Spleen (tissue), 7 donors: ENCODE data around the gene CFAP45.

Experiments used
- POLR2AphosphoS5 ChIP-seq, 3 donors: sonication (generic); formaldehyde crosslinking; IDR thresholded peaks; one replicate each; pipeline ENCODE4 v1.5.1; 2017; ENCODE audit warnings: antibody characterized with exemption in 3 of 3
- TF ChIP-seq, protein P1 (sequence below), 11 experiments: fragments of 200-600 bp in 7 of 11; fragments of 450-650 bp in 4 of 11; sonication (generic) in 4 of 11; IDR thresholded peaks in 8 of 11; conservative IDR thresholded peaks in 3 of 11; 1 replicate in 7 of 11; 2 replicates in 4 of 11; pipeline versions ENCODE4 v1.4.0 to v1.8.0; 2016 to 2021; ENCODE audit warnings: antibody characterized with exemption in 11 of 11, inconsistent platforms in 4 of 11, mild to moderate bottlenecking in 1 of 11
- donor health status: DM: no; HTN: no; CAD: no; lungs with moderate emphysema.
- donor health status: DM: no; HTN: no; CAD: no.
- donor health status: DM: no; HTN: no; CAD: no.

GRCh38 chr1:159879977-159880376 lies 20.0 kb downstream of the CFAP45 start:
- TF ChIP-seq POLR2AphosphoS5 (IDR thresholded peaks at IDR 0.05): no peak
- TF ChIP-seq, protein P1, sequence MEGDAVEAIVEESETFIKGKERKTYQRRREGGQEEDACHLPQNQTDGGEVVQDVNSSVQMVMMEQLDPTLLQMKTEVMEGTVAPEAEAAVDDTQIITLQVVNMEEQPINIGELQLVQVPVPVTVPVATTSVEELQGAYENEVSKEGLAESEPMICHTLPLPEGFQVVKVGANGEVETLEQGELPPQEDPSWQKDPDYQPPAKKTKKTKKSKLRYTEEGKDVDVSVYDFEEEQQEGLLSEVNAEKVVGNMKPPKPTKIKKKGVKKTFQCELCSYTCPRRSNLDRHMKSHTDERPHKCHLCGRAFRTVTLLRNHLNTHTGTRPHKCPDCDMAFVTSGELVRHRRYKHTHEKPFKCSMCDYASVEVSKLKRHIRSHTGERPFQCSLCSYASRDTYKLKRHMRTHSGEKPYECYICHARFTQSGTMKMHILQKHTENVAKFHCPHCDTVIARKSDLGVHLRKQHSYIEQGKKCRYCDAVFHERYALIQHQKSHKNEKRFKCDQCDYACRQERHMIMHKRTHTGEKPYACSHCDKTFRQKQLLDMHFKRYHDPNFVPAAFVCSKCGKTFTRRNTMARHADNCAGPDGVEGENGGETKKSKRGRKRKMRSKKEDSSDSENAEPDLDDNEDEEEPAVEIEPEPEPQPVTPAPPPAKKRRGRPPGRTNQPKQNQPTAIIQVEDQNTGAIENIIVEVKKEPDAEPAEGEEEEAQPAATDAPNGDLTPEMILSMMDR (IDR thresholded peaks at IDR 0.05 in 8 of 11, conservative IDR thresholded peaks at IDR 0.05 in 3 of 11): no peak
